HEK293 (cell line): Measurements from ENCODE around the gene DHRS3.
"Not testable (repeated sequence)": the region's sequence is repeated elsewhere in the genome, so short reads cannot be mapped to it uniquely, and the experiment has no call there.

Experiments used
- CTCF ChIA-PET: fragments of 350-600 bp; formaldehyde crosslinking; extraction: SDS; loops from one replicate; lab custom pipeline; 2021; ENCODE audit warnings: antibody characterized with exemption; lab: Yijun Ruan, JAX
- POLR2A ChIA-PET: fragments of 300-600 bp; formaldehyde crosslinking; extraction: SDS; loops from one replicate; lab custom pipeline; 2020; ENCODE audit warnings: antibody characterized with exemption, inconsistent platforms; lab: Yijun Ruan, JAX
- H3K27ac ChIP-seq: fragments of 200-500 bp; sonication (Bioruptor generic); 2 replicates; pipeline ENCODE4 v1.5.1; 2014; ENCODE audit warnings: low read depth, low read length, control low read depth, inconsistent platforms; ENCODE audit errors: extremely low read depth
- H3K36me3 ChIP-seq, 2 experiments: fragments of 200-500 bp in 1 of 2; sonication (Bioruptor generic) in 1 of 2; 1 replicate in 1 of 2; 2 replicates in 1 of 2; pipeline ENCODE4 v1.5.1; 2014 to 2017; ENCODE audit warnings: inconsistent platforms in 2 of 2, low read length in 2 of 2; ENCODE audit not compliant: control insufficient read depth in 2 of 2, insufficient read depth in 1 of 2
- H3K4me1 ChIP-seq: fragments of 200-500 bp; sonication (Bioruptor generic); 2 replicates; pipeline ENCODE4 v1.5.1; 2014; ENCODE audit warnings: mild to moderate bottlenecking, low read length, inconsistent platforms; ENCODE audit not compliant: control insufficient read depth, insufficient read depth
- H3K4me3 ChIP-seq: 2 replicates; pipeline ENCODE4 v1.5.1; 2011; ENCODE audit warnings: low read depth, mild to moderate bottlenecking, control low read depth, low read length, moderate library complexity
- H3K9me3 ChIP-seq: fragments of 200-500 bp; sonication (Bioruptor generic); 2 replicates; pipeline ENCODE4 v1.5.1; 2014; ENCODE audit warnings: low read depth, low read length, inconsistent platforms; ENCODE audit not compliant: control insufficient read depth, insufficient read depth
- EGR2 ChIP-seq: fragments of 450-650 bp; formaldehyde crosslinking; IDR thresholded peaks from 2 replicates; pipeline ENCODE4 v1.5.1; 2016; ENCODE audit warnings: low read depth, missing biosample characterization, missing genetic modification characterization
- HOXA7 ChIP-seq: sonication (generic); formaldehyde crosslinking; IDR thresholded peaks from 2 replicates; pipeline ENCODE4 v1.8.1; 2022; ENCODE audit warnings: missing genetic modification reagents, borderline replicate concordance
- KLF7 ChIP-seq: fragments of 450-650 bp; formaldehyde crosslinking; IDR thresholded peaks from 2 replicates; pipeline ENCODE4 v1.5.1; 2016; ENCODE audit warnings: missing biosample characterization, missing genetic modification characterization, borderline replicate concordance
- SETDB1 ChIP-seq: IDR thresholded peaks from one replicate; pipeline ENCODE4 v1.6.1; 2017; ENCODE audit warnings: mild to moderate bottlenecking, low read length, moderate library complexity, mixed read lengths; ENCODE audit not compliant: insufficient read length
- SP2 ChIP-seq: fragments of 450-650 bp; formaldehyde crosslinking; IDR thresholded peaks from 2 replicates; pipeline ENCODE4 v1.5.1; 2016; ENCODE audit warnings: missing biosample characterization, missing genetic modification characterization
- ZFP37 ChIP-seq: fragments of 450-650 bp; formaldehyde crosslinking; IDR thresholded peaks from 2 replicates; pipeline ENCODE4 v1.5.1; 2016; ENCODE audit warnings: missing biosample characterization, missing genetic modification characterization
- ZNF121 ChIP-seq: fragments of 450-650 bp; formaldehyde crosslinking; IDR thresholded peaks from 2 replicates; pipeline ENCODE4 v1.5.1; 2016; ENCODE audit warnings: missing biosample characterization, missing genetic modification characterization
- ZNF132 ChIP-seq: fragments of 450-650 bp; formaldehyde crosslinking; IDR thresholded peaks from 2 replicates; pipeline ENCODE4 v1.5.1; 2017; ENCODE audit warnings: missing biosample characterization, missing genetic modification characterization, borderline replicate concordance
- ZNF157 ChIP-seq: fragments of 450-650 bp; formaldehyde crosslinking; IDR thresholded peaks from 2 replicates; pipeline ENCODE4 v1.5.1; 2016; ENCODE audit warnings: missing biosample characterization, missing genetic modification characterization
- ZNF366 ChIP-seq: fragments of 450-650 bp; formaldehyde crosslinking; conservative IDR thresholded peaks from 2 replicates; pipeline ENCODE4 v1.5.1; 2016; ENCODE audit warnings: missing biosample characterization, missing genetic modification characterization
- ZNF488 ChIP-seq: fragments of 450-650 bp; formaldehyde crosslinking; IDR thresholded peaks from 2 replicates; pipeline ENCODE4 v1.5.1; 2016; ENCODE audit warnings: missing biosample characterization, missing genetic modification characterization
- ZNF621 ChIP-seq: fragments of 450-650 bp; formaldehyde crosslinking; IDR thresholded peaks from 2 replicates; pipeline ENCODE4 v1.5.1; 2017; ENCODE audit warnings: missing biosample characterization, missing genetic modification characterization
- ZNF664 ChIP-seq: fragments of 450-650 bp; formaldehyde crosslinking; IDR thresholded peaks from 2 replicates; pipeline ENCODE4 v1.5.1; 2016; ENCODE audit warnings: missing biosample characterization, missing genetic modification characterization
- ZNF776 ChIP-seq: fragments of 450-650 bp; formaldehyde crosslinking; IDR thresholded peaks from 2 replicates; pipeline ENCODE4 v1.5.0; 2017; ENCODE audit warnings: missing biosample characterization, missing genetic modification characterization, borderline replicate concordance
- TF ChIP-seq, protein P1 (sequence below): fragments of 450-650 bp; formaldehyde crosslinking; IDR thresholded peaks from 2 replicates; pipeline ENCODE4 v1.5.1; 2016; ENCODE audit warnings: missing biosample characterization, missing genetic modification characterization
- TF ChIP-seq, protein P2 (sequence below): fragments of 450-650 bp; formaldehyde crosslinking; IDR thresholded peaks from 2 replicates; pipeline ENCODE4 v1.5.1; 2017; ENCODE audit warnings: missing biosample characterization, missing genetic modification characterization
- TF ChIP-seq, protein P3 (sequence below): IDR thresholded peaks from 2 replicates; pipeline ENCODE4 v1.6.1; 2011; ENCODE audit warnings: mild to moderate bottlenecking, low read depth, low read length, borderline replicate concordance

Gene DHRS3

GRCh38 chr1:12645401-12645800 is 27.4 kb upstream of the DHRS3 start:
- H3K9me3 ChIP-seq, H3K4me1 ChIP-seq, H3K4me3 ChIP-seq, H3K27ac ChIP-seq, POLR2A ChIA-PET, H3K36me3 ChIP-seq: not testable (repeated sequence)
- CTCF ChIA-PET, result interaction anchor here (1.4 kb wide), 1 partner anchor 13 kb away, joined by 7 read pairs; no protein-coding TSS in a partner anchor
- TF ChIP-seq ZNF121, result 0 out of 2 replicates have a peak, but pooled peaks have one; percentile 42
- TF ChIP-seq, all 188 proteins: peak for 1; not testable (repeated sequence) for 187

DNA sequence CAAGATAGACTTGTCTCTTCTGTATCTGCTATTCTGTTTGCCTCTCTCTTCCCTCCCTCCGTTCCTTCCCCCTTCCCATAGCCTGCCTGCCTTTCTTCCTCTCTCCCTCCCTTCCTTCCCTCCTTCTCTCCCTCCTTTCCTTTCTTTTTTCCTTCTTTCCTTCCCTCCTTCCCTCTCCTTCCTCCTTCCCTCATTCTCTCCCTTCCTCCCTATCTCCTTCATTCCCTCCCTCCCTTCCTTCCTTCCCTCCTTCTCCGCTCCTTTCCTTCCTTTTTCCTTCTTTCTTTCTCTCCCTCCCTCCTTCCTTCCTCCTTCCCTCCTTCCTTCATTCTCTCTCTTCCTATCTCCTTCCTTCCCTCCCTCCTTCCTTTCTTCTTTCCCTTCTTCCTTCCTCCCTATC is 26.8 kb upstream of the DHRS3 start:
- ChIA-PET POLR2A (no interaction called here), CTCF (interaction anchor here (1.7 kb wide), 1 partner anchor 14 kb away, joined by 3 read pairs; no protein-coding TSS in a partner anchor)
- H3K4me1 ChIP-seq, result no peaks in the 10 kb centered on the region
- TF ChIP-seq ZNF132, result no peak
- TF ChIP-seq, protein P1, sequence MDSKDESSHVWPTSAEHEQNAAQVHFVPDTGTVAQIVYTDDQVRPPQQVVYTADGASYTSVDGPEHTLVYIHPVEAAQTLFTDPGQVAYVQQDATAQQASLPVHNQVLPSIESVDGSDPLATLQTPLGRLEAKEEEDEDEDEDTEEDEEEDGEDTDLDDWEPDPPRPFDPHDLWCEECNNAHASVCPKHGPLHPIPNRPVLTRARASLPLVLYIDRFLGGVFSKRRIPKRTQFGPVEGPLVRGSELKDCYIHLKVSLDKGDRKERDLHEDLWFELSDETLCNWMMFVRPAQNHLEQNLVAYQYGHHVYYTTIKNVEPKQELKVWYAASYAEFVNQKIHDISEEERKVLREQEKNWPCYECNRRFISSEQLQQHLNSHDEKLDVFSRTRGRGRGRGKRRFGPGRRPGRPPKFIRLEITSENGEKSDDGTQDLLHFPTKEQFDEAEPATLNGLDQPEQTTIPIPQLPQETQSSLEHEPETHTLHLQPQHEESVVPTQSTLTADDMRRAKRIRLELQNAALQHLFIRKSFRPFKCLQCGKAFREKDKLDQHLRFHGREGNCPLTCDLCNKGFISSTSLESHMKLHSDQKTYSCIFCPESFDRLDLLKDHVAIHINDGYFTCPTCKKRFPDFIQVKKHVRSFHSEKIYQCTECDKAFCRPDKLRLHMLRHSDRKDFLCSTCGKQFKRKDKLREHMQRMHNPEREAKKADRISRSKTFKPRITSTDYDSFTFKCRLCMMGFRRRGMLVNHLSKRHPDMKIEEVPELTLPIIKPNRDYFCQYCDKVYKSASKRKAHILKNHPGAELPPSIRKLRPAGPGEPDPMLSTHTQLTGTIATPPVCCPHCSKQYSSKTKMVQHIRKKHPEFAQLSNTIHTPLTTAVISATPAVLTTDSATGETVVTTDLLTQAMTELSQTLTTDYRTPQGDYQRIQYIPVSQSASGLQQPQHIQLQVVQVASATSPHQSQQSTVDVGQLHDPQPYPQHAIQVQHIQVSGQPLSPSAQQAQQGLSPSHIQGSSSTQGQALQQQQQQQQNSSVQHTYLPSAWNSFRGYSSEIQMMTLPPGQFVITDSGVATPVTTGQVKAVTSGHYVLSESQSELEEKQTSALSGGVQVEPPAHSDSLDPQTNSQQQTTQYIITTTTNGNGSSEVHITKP (tag by site-specific recombination), result no peak
- TF ChIP-seq HOXA7 (CRISPR knock-in tag), result no peak
- TF ChIP-seq ZNF488 (tag by site-specific recombination), result 0 out of 2 replicates have a peak, but pooled peaks have one; percentile 28
- TF ChIP-seq ZFP37 (tag by site-specific recombination), result no peak
- no peak for TF ChIP-seq SP2
- peak; percentile 38; the same call in 1 of the 2 replicates for TF ChIP-seq ZNF776
- TF ChIP-seq, protein P2, sequence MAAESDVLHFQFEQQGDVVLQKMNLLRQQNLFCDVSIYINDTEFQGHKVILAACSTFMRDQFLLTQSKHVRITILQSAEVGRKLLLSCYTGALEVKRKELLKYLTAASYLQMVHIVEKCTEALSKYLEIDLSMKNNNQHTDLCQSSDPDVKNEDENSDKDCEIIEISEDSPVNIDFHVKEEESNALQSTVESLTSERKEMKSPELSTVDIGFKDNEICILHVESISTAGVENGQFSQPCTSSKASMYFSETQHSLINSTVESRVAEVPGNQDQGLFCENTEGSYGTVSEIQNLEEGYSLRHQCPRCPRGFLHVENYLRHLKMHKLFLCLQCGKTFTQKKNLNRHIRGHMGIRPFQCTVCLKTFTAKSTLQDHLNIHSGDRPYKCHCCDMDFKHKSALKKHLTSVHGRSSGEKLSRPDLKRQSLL (tag by site-specific recombination), result no peak
- no peak for TF ChIP-seq KLF7 (tag by site-specific recombination)
- TF ChIP-seq ZNF157 (tag by site-specific recombination), result 0 out of 2 replicates have a peak, but pooled peaks have one; percentile 4
- no peak for TF ChIP-seq ZNF664 (tag by site-specific recombination)
- TF ChIP-seq EGR2 (tag by site-specific recombination), result no peak
- TF ChIP-seq, protein P3, sequence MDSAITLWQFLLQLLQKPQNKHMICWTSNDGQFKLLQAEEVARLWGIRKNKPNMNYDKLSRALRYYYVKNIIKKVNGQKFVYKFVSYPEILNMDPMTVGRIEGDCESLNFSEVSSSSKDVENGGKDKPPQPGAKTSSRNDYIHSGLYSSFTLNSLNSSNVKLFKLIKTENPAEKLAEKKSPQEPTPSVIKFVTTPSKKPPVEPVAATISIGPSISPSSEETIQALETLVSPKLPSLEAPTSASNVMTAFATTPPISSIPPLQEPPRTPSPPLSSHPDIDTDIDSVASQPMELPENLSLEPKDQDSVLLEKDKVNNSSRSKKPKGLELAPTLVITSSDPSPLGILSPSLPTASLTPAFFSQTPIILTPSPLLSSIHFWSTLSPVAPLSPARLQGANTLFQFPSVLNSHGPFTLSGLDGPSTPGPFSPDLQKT, result no peak
- peak; percentile 72; the same call in 1 of the 2 replicates for TF ChIP-seq ZNF621 (tag by site-specific recombination)
- no peak for TF ChIP-seq SETDB1
- peak; percentile 97 for TF ChIP-seq ZNF366 (tag by site-specific recombination)
- no peak overlapping the region for H3K4me3 ChIP-seq
- no peaks in the 10 kb centered on the region for H3K9me3 ChIP-seq
- H3K36me3 ChIP-seq, result no peaks in the 10 kb centered on the region
- no peak overlapping the region for H3K27ac ChIP-seq
